Mesothelial cell of epicardium (in vitro differentiated cells): ENCODE results near the gene SEC14L5. TPM values are rescaled to one million over a fixed set of nuclear protein-coding genes. Genes with fewer than 3 reads are reported as not detected.
A peak's percentile ranks its signal among the peaks of the same experiment; 100 is the strongest.
"Not testable (repeated sequence)": the region's sequence is repeated elsewhere in the genome, so short reads cannot be mapped to it uniquely, and the experiment has no call there.

Experiments
- DNase-seq, 2 experiments: peaks; one replicate each; pipeline ENCODE4 v3.0.0; 2021; ENCODE audit warnings: low spot score in 2 of 2; ENCODE audit not compliant: unreplicated experiment in 2 of 2
- H3K27ac Mint-ChIP-seq: 2 replicates; pipeline ENCODE4 v1.8.0; 2021; ENCODE audit warnings: mixed read lengths
- H3K27me3 Mint-ChIP-seq: 2 replicates; pipeline ENCODE4 v1.8.0; 2021; ENCODE audit warnings: low read depth, mixed read lengths
- H3K36me3 Mint-ChIP-seq: 2 replicates; pipeline ENCODE4 v1.8.0; 2021; ENCODE audit warnings: mixed read lengths
- H3K4me1 Mint-ChIP-seq: 2 replicates; pipeline ENCODE4 v1.8.0; 2021; ENCODE audit warnings: mixed read lengths
- H3K4me3 Mint-ChIP-seq: 2 replicates; pipeline ENCODE4 v1.8.0; 2021; ENCODE audit warnings: mild to moderate bottlenecking, moderate library complexity, mixed read lengths
- H3K9me3 Mint-ChIP-seq: 2 replicates; pipeline ENCODE4 v1.8.0; 2021; ENCODE audit warnings: mixed read lengths
- total RNA-seq: library from RNA; stranded (reverse); gene quantifications from 3 replicates; pipeline ENCODE4 v1.2.1, GENCODE V29; 2021
- TF ChIP-seq, protein P1 (sequence below): fragments of 200-600 bp; sonication (generic); IDR thresholded peaks from one replicate; pipeline ENCODE4 v1.5.0; 2021; ENCODE audit warnings: antibody characterized with exemption; ENCODE audit not compliant: unreplicated experiment

Gene SEC14L5
- total RNA-seq, 1 donor from 2014 or later, result 0.13 TPM

DNA sequence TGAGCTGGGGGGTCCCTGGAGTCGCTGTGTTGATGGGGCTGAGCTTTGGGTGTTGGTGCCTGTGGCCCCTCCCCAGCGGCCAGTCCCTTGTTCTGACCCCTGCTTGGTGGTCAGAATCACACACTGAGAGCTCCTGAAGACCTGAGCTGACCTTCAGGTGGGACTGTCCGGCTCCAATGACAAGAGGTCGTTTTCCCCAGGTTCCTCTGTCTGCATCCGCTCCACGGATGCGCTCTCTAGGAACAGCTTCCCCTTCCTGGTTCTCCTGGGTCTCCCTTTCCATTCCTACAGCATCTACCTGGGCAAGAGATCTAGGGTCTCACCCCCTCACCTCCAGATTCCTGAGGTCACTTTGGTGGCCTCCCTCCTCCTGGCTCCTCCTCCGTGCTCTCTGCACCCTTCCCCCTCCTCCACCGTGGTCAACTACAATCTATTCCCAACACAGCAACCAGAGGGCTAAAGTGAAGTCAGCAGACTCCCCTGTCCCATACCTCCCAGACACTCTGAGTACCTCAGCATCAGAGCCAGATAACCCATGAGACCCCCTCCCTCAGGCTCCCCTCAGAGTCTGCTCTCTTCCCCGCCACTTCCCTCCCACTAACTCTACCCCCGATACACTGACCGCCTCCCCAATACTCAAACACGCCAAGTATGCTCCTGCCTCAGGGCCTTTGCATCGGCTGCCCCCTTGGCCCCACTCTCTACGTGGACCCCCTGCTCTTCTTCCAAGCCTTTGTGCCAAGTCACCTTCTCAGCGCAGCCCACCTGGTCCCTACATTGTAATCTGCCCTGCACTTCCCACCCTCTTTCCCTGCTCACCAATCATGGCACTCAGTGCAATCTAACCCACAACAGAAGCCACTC, 9.0 kb upstream of the SEC14L5 start:
- H3K4me1 Mint-ChIP-seq, result peaks cover 27% of the 10 kb centered on the region
- H3K4me3 Mint-ChIP-seq, result no peak overlapping the region
- H3K36me3 Mint-ChIP-seq, result no peaks in the 10 kb centered on the region
- no peaks in the 10 kb centered on the region for H3K27me3 Mint-ChIP-seq
- TF ChIP-seq, protein P1, sequence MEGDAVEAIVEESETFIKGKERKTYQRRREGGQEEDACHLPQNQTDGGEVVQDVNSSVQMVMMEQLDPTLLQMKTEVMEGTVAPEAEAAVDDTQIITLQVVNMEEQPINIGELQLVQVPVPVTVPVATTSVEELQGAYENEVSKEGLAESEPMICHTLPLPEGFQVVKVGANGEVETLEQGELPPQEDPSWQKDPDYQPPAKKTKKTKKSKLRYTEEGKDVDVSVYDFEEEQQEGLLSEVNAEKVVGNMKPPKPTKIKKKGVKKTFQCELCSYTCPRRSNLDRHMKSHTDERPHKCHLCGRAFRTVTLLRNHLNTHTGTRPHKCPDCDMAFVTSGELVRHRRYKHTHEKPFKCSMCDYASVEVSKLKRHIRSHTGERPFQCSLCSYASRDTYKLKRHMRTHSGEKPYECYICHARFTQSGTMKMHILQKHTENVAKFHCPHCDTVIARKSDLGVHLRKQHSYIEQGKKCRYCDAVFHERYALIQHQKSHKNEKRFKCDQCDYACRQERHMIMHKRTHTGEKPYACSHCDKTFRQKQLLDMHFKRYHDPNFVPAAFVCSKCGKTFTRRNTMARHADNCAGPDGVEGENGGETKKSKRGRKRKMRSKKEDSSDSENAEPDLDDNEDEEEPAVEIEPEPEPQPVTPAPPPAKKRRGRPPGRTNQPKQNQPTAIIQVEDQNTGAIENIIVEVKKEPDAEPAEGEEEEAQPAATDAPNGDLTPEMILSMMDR, result no peak
- DNase-seq, result no peak
- no peaks in the 10 kb centered on the region for H3K9me3 Mint-ChIP-seq
- H3K27ac Mint-ChIP-seq, result no peak overlapping the region

DNA sequence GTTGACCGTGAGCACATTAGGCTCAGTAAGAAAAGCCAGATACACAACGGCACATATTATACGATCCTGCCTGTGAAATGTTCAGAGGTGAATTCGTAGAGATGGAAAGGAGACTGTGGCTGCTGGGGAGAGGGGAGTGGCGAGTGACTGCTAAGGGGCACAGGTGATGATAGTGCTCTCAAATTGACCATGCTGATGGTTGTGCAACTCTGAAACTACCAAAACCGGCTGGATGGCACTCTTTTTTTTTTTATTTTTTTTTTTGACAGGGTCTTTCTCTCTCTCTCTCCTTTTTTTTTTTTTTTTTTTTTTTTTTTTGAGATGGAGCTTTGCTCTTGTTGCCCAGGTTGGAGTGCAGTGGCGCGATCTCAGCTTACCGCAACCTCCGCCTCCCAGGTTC, 8.1 kb upstream of the SEC14L5 start:
- Mint-ChIP-seq H3K4me3 (no peak overlapping the region), H3K4me1 (peaks cover 19% of the 10 kb centered on the region), H3K27me3 (no peaks in the 10 kb centered on the region), H3K36me3 (no peaks in the 10 kb centered on the region), H3K9me3 (no peaks in the 10 kb centered on the region), H3K27ac (no peak overlapping the region)
- TF ChIP-seq, protein P1, result no peak
- DNase-seq, result no peak

DNA sequence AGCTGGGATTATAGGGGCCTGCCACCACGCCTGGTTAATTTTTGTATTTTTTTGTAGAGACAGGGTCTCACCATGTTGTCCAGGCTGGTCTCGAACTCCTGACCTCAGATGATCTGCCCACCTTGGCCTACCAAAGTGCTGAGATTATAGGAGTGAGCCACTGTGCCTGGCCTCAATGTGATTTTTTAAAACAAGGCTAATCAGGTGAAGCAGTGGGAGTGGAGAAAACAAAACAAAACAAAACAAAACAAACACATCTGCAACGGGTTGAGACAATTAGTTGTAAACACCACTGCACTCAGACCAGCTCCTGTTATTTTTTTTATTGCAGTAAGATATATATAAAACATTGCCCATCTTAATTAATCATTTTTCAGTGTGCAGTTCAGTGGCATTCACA, 6.5 kb upstream of the SEC14L5 start:
- H3K36me3 Mint-ChIP-seq, H3K27me3 Mint-ChIP-seq, H3K9me3 Mint-ChIP-seq, H3K4me3 Mint-ChIP-seq, DNase-seq, H3K27ac Mint-ChIP-seq: not testable (repeated sequence)
- peaks cover 13% of the 10 kb centered on the region for H3K4me1 Mint-ChIP-seq

DNA sequence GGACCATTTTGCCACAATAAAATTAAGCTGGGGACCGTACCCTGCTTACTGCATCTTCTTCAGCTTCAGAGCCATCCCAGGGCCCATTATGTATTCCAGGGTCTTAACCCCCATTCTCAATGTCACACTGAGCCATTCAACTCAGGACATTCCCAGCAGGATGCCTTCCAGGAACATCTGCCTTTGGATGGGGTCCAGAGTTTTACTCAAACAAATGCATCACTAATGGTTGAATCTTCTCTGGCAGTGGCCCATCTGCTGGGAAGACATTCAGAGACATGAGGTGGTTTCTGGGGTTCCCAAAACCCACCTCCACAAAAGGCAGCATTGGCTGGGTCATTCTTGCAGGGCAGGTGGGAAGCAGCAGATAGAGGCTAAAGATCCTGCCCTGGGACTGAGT, 3.4 kb upstream of the SEC14L5 start:
- H3K4me1 Mint-ChIP-seq, result peaks cover 15% of the 10 kb centered on the region
- H3K36me3 Mint-ChIP-seq, result no peaks in the 10 kb centered on the region
- H3K4me3 Mint-ChIP-seq, result no peak overlapping the region
- TF ChIP-seq, protein P1, result no peak
- peaks cover 15% of the 10 kb centered on the region for H3K27me3 Mint-ChIP-seq
- H3K9me3 Mint-ChIP-seq, result no peaks in the 10 kb centered on the region
- H3K27ac Mint-ChIP-seq, result no peak overlapping the region
- DNase-seq, result no peak

DNA sequence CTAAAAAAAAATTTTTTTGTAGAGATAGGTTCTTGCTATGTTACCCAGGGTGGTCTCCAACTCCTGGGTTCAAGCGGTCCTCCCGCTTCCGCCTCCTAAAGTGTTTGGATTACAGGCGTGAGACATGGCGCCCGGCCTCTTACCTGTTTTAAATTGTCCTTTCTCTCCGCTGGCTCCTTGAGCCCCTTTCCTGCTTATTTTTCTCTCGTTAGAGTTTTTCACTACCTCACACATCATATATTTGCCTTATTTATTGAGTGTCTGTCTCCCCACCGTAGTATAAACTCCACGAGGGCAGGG, 760 bp upstream of the SEC14L5 start:
- TF ChIP-seq, protein P1, result no peak
- Mint-ChIP-seq H3K4me3 (peak overlapping the region; percentile 71), H3K4me1 (peaks cover 15% of the 10 kb centered on the region), H3K9me3 (no peaks in the 10 kb centered on the region), H3K27ac (peak overlapping the region; percentile 84), H3K36me3 (no peaks in the 10 kb centered on the region), H3K27me3 (peaks cover 35% of the 10 kb centered on the region)
- no peak for DNase-seq

DNA sequence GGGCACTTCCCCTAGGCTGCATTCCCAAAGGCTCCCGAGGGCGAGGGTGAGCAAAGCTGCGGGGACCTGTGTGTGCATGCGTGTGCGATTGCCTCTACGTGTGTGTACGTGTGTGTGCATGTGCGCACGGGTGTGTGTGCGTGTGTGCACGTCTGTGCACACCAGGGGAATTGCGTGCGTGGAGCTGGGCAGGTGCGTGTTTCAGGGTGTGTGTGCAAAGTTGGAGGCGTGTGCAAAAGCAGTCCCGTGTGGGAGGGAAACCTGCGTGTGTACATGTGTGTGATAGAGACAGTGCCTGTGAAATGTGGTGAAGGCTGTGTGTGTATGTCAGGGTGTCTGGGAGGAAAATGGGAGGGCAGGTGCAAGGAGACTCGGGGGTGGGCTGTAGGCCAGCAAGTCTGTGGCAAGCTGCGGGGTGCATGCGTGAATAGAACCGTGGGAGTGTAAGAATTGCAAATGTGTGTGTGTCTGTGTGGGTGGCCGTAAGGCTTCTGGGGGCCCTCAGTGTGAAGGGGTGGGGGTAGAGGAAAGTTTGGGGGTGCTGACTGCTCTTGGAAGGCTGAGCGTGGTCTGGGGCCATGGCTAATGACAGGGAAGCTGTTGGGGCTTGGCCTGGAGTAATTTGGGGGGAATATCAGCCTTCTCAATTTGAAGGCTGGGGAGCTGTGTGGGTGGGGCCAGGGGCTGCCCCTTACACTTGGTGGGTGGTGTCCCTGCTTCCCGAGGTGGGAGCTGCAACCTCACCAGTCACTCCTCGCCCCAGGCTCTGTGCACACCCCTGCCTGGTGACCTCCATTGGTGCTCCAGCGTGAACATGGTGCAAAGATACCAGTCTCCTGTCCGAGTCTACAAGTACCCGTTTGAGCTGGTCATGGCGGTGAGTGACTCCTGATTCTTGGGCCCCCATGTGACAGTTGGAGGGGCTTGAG, 644 bp downstream of the SEC14L5 start:
- H3K36me3 Mint-ChIP-seq, result no peaks in the 10 kb centered on the region
- peak overlapping the region; percentile 57 for H3K4me3 Mint-ChIP-seq
- H3K9me3 Mint-ChIP-seq, result no peaks in the 10 kb centered on the region
- peaks cover 40% of the 10 kb centered on the region for H3K27me3 Mint-ChIP-seq
- H3K27ac Mint-ChIP-seq, result no peak overlapping the region
- TF ChIP-seq, protein P1, result no peak
- DNase-seq, result no peak
- H3K4me1 Mint-ChIP-seq, result peaks cover 15% of the 10 kb centered on the region
